ENCODE measurements around the gene CD2BP2.
"Not testable (repeated sequence)": the region's sequence is repeated elsewhere in the genome, so short reads cannot be mapped to it uniquely, and the experiment has no call there.

DNA sequence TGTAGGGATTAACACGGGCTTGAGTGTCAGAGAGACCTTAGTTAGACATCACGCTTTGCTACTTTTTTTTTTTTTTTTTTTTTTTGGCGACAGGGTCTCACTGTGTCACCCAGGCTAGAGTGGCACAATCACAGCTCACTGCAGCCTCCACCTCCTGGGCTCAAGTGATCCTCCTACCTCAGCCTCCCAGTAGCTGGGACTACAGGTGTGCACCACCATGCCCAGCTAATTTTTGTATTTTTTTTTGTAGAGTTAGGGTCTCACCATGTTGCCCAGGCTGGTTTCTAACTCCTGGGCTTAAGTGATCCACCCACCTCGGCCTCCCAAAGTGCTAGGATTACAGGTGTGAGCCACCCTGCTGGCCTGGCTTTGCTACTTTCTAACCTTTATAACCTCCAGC is 41.5 kb upstream of the CD2BP2 start:
- not testable (repeated sequence) for TF ChIP-seq CTCF (IDR thresholded peaks at IDR 0.05; ENCODE audit: poor library complexity); EZH2phosphoT487 (IDR thresholded peaks at IDR 0.05; ENCODE audit: low read depth, severe bottlenecking, unreplicated experiment); EZH2 (IDR thresholded peaks at IDR 0.05; ENCODE audit: borderline replicate concordance)
